HG03039 (cell line): ENCODE results near the gene FBLIM1.

ENCODE experiments used
- ATAC-seq: cut with Tn5 transposase; IDR thresholded peaks from one replicate; pipeline ENCODE4 v1.9.1; 2021; ENCODE audit warnings: mild to moderate bottlenecking, moderate library complexity; ENCODE audit not compliant: unreplicated experiment

Gene FBLIM1

DNA sequence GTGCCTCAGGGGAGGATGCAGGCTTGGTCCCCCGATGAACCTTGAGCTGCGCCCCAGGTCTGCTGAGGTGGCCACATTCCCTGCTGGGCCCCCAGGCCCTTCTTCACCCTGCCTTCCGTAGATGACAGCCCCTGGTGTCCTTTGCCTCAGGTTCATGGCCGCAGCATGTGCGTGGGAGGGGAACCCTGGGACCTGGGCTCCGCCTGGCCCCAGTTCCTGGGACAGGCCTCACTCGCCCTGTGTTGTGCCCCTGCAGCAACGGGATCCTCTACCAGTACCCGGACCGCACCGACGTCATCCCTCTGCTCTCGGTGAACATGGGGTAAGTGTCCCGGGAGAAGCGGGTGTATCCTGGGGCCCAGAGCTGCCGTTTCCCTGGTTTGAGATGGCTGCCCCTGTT, 27.7 kb upstream of the FBLIM1 start:
- ATAC-seq = no peak

DNA sequence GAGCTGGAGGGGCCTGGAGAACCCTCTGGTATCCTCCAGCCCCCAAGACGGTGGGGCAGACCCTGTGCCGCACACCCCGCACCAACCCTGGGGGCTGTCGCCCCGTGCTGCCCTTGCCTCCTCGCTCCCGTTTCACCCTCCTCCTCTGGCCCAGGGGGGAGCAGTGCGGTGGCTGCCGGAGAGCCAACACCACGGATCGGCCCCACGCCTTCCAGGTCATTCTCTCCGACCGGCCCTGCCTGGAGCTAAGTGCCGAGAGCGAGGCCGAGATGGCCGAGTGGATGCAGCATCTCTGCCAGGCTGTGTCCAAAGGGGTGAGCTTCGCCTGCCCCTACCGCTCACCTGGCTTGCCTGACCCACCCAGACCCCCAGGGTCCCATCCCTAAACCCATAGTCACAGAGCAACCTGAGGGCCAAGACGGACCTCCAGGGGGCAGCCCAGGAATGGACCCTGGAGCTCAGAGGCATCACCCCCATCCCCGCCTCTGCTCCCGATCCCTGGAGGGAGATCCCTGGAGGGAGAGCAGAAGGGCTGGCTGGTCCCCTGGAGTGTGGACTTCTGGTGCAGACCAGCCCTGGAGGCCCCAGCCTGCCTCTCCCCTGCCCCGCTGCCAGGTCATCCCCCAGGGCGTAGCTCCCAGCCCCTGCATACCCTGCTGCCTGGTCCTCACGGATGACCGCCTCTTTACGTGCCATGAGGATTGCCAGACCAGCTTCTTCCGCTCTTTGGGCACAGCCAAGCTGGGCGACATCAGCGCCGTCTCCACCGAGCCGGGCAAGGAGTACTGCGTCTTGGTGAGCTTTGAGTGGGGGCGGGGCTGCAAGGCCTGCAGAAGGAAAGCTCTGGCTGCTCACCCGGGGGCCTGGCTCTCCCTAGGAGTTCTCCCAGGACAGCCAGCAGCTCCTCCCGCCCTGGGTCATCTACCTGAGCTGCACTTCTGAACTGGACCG, 26.6 kb upstream of the FBLIM1 start:
- ATAC-seq = no peak

DNA sequence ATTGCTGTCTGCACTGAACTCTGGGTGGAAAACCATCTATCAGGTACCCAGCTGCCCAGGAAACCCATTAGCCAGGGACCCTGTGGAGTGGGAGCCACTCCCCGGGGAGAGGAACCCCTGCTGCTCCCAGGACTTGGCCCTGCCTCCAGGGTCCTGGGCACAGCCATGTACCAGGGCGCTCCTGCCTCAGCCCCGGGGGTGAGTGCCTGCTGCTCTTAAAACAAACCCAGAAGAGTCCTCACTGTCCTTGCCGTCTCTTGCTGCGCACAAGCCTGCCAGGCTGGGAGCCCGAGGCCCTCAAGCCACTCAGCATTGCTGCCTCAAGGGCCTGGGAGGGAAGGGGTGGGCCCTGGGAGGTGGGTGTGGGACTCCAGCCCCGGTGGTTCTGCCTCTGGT, 25.9 kb upstream of the FBLIM1 start:
- no peak for ATAC-seq

DNA sequence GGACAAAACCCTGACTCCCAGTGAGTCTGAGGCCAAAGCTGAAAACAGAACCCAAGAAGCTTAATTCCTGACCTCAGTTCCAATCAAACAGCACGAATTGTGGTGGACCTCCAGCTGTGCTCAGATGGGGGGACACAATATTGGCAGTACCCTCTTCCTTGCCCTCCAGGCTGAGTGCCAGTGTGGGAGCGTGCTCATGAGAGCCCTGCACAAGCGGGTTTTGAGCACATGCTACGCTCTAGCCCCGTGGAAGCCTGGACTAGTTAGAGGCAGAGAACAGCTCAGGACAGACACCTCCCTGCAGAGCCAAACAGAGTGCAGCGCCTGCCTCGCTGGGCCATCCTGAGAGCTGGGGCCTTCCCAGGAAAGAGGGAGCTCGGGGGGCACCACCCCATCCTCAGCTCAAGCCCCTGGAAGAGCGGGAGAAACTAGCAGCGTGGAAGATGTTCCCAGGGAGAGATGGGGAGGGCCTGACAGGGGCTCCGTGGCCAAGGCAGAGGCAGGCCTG, 25.3 kb upstream of the FBLIM1 start:
- ATAC-seq = no peak

DNA sequence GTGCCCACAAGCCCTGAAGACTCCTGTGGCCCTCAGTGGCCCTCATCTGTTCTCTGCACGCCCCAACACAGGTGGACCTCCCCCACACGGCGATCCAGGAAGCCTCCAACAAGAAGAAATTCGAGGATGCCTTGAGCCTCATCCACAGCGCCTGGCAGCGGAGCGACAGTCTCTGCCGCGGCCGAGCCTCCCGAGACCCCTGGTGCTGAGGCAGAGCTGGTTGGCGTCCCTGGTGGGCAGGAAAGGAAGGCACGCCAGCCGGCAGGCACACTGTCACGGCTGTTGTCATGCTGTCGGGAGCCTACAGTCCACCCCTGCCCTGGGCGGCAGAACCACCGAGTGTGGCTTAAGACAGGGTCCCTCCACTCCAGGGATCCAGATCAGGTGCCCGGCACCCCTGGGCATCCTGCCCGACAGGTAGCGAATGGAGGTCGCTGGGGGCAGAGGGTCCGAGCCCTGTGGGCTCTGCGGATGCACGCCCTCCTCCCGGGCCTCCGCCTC, 24.8 kb upstream of the FBLIM1 start:
- ATAC-seq = no peak

DNA sequence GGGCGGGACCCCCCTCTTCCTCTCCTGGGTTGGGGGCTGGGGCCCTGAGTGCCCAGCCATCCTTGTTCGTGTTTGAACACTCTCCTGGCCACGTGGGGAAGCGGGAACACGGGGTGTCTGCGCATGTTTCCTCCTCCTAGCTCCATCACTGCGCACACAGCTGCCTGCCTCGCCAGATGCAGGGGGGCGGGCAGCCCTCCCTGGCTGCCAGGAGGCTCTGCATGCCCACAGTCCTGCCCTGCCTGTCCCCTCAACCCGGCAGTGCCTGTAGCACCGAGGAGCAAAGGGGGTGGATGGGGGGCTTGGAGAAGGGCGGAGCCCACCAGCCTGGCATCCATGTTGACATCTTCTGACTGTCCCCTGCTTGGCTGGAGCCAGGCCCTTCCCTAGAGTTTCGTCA, 24.3 kb upstream of the FBLIM1 start:
- no peak for ATAC-seq

DNA sequence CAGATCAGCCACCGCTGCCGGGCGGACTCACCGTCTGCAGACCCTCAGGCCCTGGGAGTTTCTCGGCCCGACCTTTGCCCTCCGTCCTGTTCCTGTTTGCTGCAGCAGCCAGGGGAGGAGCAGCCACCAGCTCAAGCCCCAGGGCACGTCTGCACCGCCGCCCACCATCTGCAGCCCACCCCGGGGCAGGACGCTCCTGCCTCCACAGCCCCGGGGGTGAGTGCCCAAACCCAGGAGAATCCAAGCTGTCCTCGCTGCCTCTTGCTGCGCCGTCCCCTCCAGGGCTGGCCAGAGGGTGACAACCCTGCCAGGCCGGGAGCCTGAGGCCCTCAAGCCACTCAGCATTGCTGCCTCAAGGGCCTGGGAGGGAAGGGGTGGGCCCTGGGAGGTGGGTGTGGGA, 23.7 kb upstream of the FBLIM1 start:
- ATAC-seq = no peak

DNA sequence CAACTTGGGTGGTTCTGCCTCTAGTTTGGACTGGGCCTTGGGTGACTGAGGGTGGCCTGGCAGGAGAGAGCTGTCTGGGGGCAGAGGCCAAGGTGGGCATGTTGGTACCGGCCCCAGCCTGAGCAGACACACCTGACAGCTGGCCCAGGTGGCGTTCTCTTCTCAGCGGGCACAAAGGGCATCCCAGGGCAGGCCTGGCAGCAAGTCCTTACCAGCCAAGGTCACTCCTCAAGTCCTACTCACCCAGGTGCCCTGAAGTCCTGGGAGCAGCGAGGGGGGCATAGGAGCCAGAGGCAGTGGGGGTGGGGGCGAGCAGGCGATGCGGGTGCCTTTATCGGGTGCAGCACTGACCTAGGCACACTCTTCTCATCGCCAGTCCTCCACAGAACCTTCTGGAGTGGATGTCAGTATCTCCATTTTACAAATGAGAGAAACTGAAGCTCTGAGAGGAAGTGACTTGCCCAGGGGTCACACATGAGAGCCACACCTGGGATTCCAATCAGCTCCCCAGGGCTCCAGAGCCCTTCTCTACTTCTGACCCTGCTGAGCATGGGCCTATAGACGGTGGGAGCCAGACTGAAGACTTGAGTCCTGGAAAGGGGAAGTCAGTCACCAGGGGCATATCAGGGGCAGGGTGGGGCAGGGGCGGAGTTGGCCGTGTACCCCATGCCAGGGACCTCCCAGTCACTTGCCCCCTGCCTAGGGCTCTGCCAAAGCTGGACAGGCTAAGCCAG, 23.1 kb upstream of the FBLIM1 start:
- no peak for ATAC-seq

DNA sequence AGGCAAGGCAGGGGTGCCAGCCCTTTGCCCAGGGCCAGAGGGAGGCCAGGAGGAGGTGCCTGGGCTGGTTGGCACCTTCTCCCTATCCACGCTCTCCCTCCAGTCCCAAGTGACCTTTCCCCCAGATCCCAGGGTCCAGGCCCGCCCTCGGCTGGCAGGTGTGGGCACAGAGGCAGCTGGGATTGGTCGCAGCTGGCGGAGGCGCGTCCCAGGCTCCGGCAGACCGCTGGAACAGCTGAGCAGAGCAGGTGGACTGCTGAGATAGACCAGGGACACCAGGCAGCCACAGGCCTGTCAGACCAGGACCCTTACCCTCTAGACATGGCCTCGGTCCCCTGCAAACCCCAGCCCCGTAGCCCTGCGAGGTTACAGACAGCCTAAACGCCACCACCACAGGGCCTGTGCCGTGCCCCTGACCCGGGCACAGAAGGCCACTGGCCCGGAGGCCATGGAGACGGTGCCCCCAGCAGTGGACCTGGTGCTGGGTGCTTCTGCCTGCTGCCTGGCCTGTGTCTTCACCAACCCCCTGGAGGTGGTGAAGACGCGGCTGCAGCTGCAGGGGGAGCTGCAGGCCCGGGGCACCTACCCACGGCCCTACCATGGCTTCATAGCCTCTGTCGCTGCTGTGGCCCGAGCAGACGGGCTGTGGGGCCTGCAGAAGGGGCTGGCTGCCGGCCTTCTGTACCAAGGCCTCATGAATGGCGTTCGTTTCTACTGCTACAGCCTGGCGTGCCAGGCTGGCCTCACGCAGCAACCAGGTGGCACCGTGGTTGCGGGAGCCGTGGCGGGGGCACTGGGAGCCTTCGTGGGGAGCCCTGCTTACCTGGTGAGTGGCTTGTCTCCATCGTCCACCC, 22.3 kb upstream of the FBLIM1 start, which contains the start of gene SLC25A34:
TSS of gene SLC25A34 (plus strand) at position 221 of the 854 bp plus-strand sequence. CDS start at position 449, 228 bp downstream.
- ATAC-seq = no peak

DNA sequence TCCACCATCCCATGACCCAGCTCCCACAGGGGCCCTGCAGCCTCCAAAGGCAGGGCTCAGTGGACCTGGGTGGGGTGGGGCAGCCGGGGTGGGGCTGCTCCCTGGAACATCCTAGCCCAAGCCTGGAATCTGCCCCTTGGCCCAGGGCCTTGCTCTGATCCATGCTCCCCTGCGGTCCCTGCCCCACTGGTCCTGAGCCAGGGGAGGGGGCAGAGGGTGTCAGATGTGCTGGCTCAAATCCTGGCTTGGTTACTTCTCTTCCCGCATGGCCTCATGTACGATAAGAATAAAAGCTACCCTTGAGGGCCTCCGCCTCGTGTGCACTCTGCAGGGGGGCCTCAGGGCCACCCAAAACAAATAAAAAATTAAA, 21.7 kb upstream of the FBLIM1 start:
- no peak for ATAC-seq

DNA sequence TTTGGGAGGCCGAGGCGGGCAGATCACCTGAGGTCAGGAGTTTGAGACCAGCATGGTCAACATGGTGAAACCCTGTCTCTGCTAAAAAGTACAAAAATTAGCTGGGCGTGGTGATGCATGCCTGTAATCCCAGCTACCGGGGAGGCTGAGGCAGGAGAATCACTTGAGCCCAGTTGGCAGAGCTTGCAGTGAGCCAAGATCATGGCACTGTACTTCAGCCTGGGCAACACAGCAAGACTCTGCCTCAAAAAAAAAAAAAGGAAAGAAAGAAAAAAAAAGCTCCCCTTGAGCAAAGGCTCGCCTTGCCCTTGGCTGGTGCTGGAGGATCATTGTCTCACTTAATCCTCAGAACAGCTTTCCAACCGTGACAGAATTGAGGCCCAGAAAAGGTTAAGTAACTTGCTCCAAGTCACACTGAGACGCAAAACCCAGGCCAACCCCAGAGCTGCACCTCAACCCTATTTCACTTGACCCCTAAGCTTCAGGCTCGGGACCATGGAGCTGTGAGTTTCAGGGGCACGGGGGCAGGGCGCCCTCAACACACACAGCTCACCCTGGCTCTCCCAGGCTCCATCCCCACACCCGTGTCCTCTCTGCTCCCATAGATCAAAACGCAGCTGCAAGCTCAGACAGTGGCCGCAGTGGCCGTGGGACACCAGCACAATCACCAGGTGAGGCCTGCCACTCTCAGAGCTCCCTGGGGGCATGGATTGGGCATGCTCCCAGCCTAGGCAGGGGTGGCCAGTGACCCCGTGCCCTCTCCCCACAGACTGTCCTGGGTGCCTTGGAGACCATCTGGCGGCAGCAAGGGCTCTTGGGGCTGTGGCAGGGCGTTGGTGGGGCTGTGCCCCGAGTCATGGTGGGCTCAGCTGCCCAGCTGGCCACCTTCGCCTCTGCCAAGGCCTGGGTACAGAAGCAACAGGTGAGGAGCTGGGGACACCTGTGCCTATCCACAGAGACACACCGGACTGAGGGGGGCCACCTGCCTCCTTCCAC, 21.0 kb upstream of the FBLIM1 start:
- ATAC-seq = no peak

DNA sequence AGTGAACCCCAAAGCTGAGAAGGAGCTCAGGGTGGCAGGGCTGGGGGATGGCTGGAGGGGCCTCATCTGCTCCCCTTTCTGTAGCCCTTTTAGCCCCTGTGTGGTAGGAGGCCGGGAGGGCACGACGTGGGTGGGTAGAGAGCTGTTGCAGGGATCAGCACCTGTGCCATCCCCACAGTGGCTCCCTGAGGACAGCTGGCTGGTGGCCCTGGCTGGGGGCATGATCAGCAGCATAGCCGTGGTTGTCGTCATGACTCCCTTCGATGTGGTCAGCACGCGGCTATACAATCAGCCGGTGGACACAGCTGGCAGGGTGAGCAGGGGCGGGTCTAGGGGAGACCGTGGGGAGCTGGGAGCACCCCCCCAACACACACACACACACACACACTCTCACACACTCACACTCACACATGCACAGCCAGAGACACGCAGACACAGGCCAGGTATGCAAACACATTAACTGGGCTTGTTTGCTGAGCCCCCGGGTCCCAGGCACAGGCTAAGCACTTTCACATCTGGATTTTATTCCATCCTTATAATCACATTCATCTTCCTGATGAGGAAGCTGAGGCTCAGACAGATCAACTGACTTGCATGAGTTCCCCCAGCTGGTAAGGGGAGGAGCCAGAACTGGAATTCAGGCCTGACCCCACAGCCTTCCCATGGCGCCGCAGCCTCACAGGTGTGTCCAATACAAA, 20.0 kb upstream of the FBLIM1 start:
- ATAC-seq = no peak

DNA sequence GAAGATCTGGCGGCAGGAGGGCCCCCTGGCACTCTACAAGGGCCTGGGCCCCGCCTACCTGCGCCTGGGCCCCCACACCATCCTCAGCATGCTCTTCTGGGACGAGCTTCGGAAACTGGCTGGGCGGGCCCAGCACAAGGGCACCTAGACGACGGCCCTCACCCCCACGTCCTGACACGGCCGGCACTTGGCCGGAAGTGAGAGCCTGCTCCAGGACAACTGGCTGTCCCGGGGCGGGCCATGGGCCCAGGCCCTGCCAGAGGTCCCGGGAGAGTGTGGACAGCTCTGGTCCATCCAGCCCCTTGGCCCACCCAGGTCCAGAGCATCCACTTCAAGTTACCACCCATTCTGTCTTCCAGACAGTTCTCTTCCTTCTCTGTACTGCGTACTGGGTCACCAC, 19.3 kb upstream of the FBLIM1 start:
- ATAC-seq = no peak

DNA sequence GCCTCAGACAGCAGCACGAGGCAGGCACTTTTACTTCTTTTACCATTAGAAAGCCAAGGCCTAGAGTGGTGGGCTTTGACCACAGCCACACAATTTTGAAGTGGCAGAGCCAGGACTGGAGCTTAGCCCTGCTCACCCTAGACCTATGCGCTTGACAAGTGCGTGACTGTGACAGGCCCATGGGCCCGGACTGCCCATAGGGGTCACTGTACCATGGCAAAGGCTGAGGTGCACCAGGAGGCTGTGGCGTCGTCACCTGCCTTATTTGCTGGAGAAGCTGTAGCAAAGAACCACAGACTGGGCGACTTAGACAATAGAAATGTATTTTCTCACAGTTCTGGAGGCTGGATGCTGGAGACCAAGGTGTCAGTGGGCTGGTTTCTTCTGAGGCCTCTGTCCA, 18.9 kb upstream of the FBLIM1 start:
- ATAC-seq = no peak

DNA sequence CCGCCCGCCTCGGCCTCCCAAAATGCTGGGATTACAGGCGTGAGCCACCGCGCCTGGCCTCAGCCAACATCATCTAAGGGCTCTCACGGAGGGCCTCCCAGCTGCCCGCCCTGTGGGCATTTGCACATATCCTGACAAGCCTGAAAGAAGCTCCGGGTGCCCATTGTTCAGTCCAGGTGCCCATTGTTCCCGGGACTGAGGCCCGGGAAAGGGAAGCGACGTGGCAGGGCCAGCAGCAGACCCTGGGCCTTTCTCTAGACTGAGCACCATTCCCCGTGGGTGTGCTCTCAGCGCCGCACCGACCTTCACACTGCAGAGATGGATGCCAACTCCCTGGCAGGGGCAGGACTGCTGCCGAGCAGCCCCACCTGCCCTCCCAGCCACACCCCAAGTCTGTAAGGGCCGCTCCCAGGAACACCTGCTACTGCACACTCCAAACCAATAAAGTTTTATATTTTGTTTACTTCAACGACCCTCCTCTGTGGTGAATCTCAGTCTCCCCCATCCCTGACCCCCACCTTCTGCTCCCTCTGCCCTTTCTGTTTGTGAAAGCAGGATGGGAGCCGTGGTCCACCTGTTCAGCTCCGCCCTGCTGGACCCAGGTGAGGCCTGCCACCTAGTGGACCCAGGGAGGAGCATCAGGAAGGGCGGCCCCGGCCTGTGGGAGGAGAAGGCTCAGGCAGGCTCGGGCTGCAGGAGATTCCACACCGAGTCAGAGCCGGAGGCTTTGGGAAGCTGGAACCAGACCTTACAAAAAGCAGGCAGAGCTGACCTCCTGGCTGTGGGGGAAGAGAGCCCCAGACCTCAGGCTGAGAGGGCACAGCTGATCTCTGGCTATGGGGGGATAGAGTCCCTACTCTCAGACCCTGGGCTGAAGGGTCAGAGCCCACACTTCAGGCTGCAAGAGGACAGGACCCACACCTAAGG, 17.4 kb upstream of the FBLIM1 start:
- no peak for ATAC-seq

DNA sequence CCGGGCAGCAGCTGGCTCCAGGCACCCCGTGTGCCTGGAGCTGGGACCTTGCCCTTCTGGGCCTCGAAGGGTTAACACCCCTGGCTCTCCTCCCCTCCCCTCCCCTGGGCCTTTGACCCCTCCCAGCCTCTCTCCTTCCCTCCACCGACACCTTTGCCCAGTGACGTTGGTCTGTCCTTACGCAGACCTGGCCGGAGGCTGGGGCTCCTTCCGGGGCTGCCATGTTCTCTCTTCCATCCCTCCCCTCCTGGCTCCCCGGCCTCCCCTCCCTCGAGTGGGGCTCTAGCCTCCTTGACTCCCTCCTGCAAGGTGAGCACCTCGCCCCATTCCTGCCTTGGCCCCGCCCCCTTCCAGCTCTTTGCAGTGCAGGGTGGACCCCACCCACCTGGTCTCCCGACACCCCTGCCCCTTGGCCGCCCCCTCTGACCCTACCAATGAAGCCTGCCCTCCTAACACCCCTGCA, 16.2 kb upstream of the FBLIM1 start, which contains the start of gene TMEM82:
TSS of gene TMEM82 (plus strand) at position 161 of the 463 bp plus-strand sequence. CDS start at position 222, 61 bp downstream.
- no peak for ATAC-seq

DNA sequence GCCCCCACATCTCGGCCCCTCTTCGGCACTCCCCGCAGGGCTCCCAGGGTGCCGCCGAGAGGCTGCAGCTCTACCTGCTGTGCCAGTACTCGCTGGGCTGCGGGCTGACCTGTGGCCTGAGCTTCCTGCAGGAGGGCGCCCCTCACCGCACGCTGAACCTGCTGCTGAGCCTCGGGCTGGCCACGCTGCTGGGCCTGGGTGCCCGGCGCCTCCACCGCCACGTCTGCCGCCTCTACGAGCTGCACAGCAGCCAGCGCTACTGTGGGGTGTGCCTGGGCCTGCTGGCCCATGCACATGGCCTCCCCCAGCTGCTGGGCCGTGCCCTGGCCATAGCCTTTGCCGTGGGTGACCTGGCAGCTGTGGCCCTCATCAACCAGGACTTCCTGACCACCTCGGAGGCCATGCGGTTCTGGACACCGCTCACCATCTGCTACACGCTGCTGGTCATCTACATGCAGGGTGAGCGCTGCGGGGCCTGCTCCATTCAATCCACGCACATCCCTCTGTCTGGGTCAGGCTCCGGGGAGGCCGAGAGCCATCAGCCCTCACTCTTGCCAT, 14.4 kb upstream of the FBLIM1 start:
- no peak for ATAC-seq
